Left ventricle myocardium inferior (tissue), 1 donor: ENCODE data around the gene POU2F3. TPM values are rescaled to one million over a fixed set of nuclear protein-coding genes. Genes with fewer than 3 reads are reported as not detected.

Experiments
- DNase-seq: peaks from one replicate; pipeline ENCODE4 v3.0.0-alpha.2; 2020
- H3K27ac ChIP-seq: fragments of 200-600 bp; replicated peaks from 2 replicates; pipeline ENCODE4 v1.8.0; 2021
- H3K27me3 ChIP-seq: fragments of 200-600 bp; 2 replicates; pipeline ENCODE4 v1.8.0; 2021; ENCODE audit warnings: low read depth
- H3K36me3 ChIP-seq: fragments of 200-600 bp; 2 replicates; pipeline ENCODE4 v1.8.0; 2021
- H3K4me1 ChIP-seq: fragments of 200-600 bp; 2 replicates; pipeline ENCODE4 v1.8.0; 2021
- H3K4me3 ChIP-seq: fragments of 200-600 bp; 2 replicates; pipeline ENCODE4 v1.8.0; 2021; ENCODE audit warnings: mild to moderate bottlenecking, moderate library complexity
- H3K9me3 ChIP-seq: fragments of 200-600 bp; replicated peaks from 2 replicates; pipeline ENCODE4 v1.8.0; 2021
- CTCF ChIP-seq: fragments of 200-600 bp; IDR thresholded peaks from 2 replicates; pipeline ENCODE4 v1.8.0; 2021; ENCODE audit warnings: antibody characterized with exemption, mild to moderate bottlenecking, borderline replicate concordance
- intact Hi-C: fragments of 100-400 bp; cut with micrococcal nuclease; formaldehyde crosslinking; loops from one replicate; pipeline ENCODE4 v1.11.0; 2022
- total RNA-seq: library from RNA; stranded (reverse); fragmentation: NEBNext Ultra II Directional; extraction: Animal tissue kit (Norgen Biotek cat#: 25700); gene quantifications from one replicate; pipeline ENCODE4 v1.2.1, GENCODE V29; 2021
- donor health status: DM: no; HTN: yes; CAD: no; lungs with severe emphysema.

POU2F3 gene
- total RNA-seq, 1 donor from 2014 or later = not detected

GRCh38 chr11:120350637-120351036 lies 110.7 kb downstream of the POU2F3 start:
- Histone ChIP-seq H3K27me3 (no peaks in the 10 kb centered on the region), H3K4me1 (peaks cover 92% of the 10 kb centered on the region), H3K4me3 (no peak overlapping the region), H3K27ac (peak overlapping the region; percentile 63), H3K9me3 (no peaks in the 10 kb centered on the region), H3K36me3 (no peaks in the 10 kb centered on the region)
- no peak for DNase-seq
- intact Hi-C loops = no loop called here
- no peak for TF ChIP-seq CTCF

- Histone ChIP-seq H3K9me3 (no peaks in the 10 kb centered on the region), H3K4me1 (peaks cover 94% of the 10 kb centered on the region), H3K36me3 (no peaks in the 10 kb centered on the region), H3K27ac (no peak overlapping the region), H3K27me3 (no peaks in the 10 kb centered on the region), H3K4me3 (no peak overlapping the region)
- TF ChIP-seq CTCF = no peak
- intact Hi-C loops = no loop called here
- no peak for DNase-seq
Measured at GRCh38 chr11:120352405-120352804, 112.5 kb downstream of the POU2F3 start.

GRCh38 chr11:120354068-120354467 lies 114.1 kb downstream of the POU2F3 start:
- H3K27me3 ChIP-seq = no peaks in the 10 kb centered on the region
- peak overlapping the region; percentile 28 for H3K27ac ChIP-seq
- no peak for TF ChIP-seq CTCF
- H3K4me1 ChIP-seq = peaks cover 94% of the 10 kb centered on the region
- H3K36me3 ChIP-seq = no peaks in the 10 kb centered on the region
- H3K4me3 ChIP-seq = no peak overlapping the region
- DNase-seq = no peak
- no peaks in the 10 kb centered on the region for H3K9me3 ChIP-seq
- intact Hi-C loops = no loop called here

DNA sequence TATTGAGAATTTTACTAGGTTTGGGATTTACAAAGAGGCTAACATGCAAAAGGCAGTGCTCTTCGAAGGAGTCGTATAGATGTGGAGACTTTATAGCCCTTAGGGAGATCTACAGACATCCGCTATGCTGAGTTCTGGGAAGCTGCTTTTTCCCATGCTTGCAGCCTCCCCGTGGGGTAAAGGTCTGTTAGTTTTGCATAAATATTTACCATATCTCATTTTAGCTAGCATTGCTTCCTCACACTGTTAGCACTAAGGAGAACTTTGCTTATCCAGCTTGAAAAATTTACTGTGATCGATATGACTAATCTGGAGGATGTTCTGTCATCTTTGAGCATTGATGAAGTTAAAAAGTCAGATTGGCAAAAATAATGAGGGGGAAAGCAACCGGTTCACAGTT lies 114.8 kb downstream of the POU2F3 start:
- Histone ChIP-seq H3K27me3 (no peaks in the 10 kb centered on the region), H3K27ac (peak overlapping the region; percentile 28), H3K36me3 (no peaks in the 10 kb centered on the region), H3K4me3 (no peak overlapping the region), H3K4me1 (peaks cover 94% of the 10 kb centered on the region), H3K9me3 (no peaks in the 10 kb centered on the region)
- TF ChIP-seq CTCF = no peak
- no peak for DNase-seq
- intact Hi-C loops = no loop called here

- DNase-seq = no peak
- intact Hi-C loops = no loop called here
- H3K27me3 ChIP-seq = no peaks in the 10 kb centered on the region
- peaks cover 97% of the 10 kb centered on the region for H3K4me1 ChIP-seq
- H3K36me3 ChIP-seq = no peaks in the 10 kb centered on the region
- no peak overlapping the region for H3K27ac ChIP-seq
- TF ChIP-seq CTCF = no peak
- H3K9me3 ChIP-seq = no peaks in the 10 kb centered on the region
- no peak overlapping the region for H3K4me3 ChIP-seq
Measured at GRCh38 chr11:120357620-120358019, 117.7 kb downstream of the POU2F3 start.

DNA sequence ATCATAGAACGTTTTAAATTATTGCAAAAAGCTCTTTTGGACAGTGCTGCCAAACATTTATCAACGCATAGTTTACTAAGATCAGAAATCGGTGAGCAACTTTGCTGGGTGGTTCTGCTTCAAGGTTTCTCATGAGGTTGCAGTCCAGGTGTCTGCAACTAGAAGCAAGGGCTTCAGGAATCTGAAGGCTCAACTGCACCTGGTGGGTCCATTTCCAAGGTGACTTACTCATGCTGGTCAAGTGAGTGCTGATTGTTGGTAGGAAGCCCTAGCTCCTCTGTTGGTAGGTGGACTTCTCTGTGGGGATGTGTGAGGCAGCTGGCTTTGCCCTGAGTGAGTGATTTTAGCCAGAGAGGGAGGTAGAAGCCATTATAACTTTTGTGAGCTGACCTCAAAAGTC lies 118.8 kb downstream of the POU2F3 start:
- Histone ChIP-seq H3K36me3 (no peaks in the 10 kb centered on the region), H3K4me3 (no peak overlapping the region), H3K4me1 (peaks cover 97% of the 10 kb centered on the region), H3K27me3 (no peaks in the 10 kb centered on the region), H3K9me3 (no peaks in the 10 kb centered on the region), H3K27ac (no peak overlapping the region)
- intact Hi-C loops = no loop called here
- TF ChIP-seq CTCF = no peak
- DNase-seq = no peak
